ENCODE data around the gene LOX. TPM values are rescaled to one million over a fixed set of nuclear protein-coding genes. Genes with fewer than 3 reads are reported as not detected.

Gene LOX
- total and polyA plus RNA-seq, 9 of the 15 experiments (the other 6 are each of a cell fraction or from before 2014, with no cell fraction given): 0.06 to 0.09 TPM; not detected in 7

DNA sequence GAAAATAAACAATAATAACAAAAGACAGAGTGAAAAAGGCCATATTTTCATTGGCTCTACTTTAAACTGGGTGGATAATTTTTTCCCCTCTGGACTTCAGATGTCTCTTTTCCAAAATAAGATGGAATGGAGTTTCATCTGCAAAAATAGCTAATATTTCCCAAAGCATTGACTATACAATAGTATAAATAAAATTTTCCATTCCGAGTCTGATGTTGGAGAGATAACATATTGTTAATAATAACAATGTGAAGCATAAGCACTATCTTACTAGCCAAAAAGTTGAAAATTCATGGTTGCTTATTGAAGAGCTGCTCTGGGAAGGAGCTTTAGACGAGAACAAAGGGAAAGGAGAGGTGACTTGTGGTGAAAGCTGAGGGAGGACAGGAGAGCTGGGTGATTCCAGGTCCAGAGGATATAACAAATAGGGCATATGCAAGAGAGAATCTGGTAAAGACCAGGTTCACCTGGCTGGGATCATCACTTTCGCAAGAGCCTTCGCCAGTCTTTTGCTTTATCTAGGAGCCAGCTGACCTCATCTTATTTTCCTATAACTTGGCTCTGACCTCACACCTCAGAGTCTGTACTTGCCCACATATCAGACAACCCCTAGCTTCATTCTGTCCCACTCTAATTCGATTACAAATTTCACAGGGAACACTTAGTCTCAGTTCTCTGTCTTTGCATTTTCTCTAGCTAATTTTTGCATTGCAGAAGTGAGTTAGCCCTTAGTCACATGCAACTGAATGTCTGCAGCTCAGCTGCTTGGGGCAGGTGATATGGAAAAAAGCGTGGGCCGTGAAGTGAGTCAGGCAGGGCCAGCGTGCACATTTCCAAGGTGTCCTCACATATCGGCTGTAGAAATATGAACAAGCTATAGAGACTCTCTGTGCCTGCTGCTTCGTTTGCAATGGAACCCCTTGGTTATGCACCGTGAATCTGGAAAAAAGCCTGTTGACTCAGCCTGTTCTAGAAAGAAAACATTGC, 43.7 kb upstream of the LOX start (continued):
- TF ChIP-seq, protein P1, sequence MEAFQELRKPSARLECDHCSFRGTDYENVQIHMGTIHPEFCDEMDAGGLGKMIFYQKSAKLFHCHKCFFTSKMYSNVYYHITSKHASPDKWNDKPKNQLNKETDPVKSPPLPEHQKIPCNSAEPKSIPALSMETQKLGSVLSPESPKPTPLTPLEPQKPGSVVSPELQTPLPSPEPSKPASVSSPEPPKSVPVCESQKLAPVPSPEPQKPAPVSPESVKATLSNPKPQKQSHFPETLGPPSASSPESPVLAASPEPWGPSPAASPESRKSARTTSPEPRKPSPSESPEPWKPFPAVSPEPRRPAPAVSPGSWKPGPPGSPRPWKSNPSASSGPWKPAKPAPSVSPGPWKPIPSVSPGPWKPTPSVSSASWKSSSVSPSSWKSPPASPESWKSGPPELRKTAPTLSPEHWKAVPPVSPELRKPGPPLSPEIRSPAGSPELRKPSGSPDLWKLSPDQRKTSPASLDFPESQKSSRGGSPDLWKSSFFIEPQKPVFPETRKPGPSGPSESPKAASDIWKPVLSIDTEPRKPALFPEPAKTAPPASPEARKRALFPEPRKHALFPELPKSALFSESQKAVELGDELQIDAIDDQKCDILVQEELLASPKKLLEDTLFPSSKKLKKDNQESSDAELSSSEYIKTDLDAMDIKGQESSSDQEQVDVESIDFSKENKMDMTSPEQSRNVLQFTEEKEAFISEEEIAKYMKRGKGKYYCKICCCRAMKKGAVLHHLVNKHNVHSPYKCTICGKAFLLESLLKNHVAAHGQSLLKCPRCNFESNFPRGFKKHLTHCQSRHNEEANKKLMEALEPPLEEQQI (IDR thresholded peaks at IDR 0.05): no peak
- TF ChIP-seq SMC3 (conservative IDR thresholded peaks at IDR 0.05; ENCODE audit: insufficient read depth, low read depth, low read length): no peak
- TF ChIP-seq, protein P2, sequence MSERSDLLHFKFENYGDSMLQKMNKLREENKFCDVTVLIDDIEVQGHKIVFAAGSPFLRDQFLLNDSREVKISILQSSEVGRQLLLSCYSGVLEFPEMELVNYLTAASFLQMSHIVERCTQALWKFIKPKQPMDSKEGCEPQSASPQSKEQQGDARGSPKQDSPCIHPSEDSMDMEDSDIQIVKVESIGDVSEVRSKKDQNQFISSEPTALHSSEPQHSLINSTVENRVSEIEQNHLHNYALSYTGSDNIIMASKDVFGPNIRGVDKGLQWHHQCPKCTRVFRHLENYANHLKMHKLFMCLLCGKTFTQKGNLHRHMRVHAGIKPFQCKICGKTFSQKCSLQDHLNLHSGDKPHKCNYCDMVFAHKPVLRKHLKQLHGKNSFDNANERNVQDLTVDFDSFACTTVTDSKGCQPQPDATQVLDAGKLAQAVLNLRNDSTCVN (CRISPR knock-in tag; IDR thresholded peaks at IDR 0.05): no peak
- TF ChIP-seq, protein P3, sequence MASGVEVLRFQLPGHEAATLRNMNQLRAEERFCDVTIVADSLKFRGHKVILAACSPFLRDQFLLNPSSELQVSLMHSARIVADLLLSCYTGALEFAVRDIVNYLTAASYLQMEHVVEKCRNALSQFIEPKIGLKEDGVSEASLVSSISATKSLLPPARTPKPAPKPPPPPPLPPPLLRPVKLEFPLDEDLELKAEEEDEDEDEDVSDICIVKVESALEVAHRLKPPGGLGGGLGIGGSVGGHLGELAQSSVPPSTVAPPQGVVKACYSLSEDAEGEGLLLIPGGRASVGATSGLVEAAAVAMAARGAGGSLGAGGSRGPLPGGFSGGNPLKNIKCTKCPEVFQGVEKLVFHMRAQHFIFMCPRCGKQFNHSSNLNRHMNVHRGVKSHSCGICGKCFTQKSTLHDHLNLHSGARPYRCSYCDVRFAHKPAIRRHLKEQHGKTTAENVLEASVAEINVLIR (CRISPR knock-in tag; IDR thresholded peaks at IDR 0.05): no peak
- peak; percentile 43; the same call in 1 of the 2 replicates for TF ChIP-seq CREB1 (IDR thresholded peaks at IDR 0.05)
- TF ChIP-seq CREB1 (CRISPR knock-in tag; IDR thresholded peaks at IDR 0.05): no peak
- TF ChIP-seq, protein P4, sequence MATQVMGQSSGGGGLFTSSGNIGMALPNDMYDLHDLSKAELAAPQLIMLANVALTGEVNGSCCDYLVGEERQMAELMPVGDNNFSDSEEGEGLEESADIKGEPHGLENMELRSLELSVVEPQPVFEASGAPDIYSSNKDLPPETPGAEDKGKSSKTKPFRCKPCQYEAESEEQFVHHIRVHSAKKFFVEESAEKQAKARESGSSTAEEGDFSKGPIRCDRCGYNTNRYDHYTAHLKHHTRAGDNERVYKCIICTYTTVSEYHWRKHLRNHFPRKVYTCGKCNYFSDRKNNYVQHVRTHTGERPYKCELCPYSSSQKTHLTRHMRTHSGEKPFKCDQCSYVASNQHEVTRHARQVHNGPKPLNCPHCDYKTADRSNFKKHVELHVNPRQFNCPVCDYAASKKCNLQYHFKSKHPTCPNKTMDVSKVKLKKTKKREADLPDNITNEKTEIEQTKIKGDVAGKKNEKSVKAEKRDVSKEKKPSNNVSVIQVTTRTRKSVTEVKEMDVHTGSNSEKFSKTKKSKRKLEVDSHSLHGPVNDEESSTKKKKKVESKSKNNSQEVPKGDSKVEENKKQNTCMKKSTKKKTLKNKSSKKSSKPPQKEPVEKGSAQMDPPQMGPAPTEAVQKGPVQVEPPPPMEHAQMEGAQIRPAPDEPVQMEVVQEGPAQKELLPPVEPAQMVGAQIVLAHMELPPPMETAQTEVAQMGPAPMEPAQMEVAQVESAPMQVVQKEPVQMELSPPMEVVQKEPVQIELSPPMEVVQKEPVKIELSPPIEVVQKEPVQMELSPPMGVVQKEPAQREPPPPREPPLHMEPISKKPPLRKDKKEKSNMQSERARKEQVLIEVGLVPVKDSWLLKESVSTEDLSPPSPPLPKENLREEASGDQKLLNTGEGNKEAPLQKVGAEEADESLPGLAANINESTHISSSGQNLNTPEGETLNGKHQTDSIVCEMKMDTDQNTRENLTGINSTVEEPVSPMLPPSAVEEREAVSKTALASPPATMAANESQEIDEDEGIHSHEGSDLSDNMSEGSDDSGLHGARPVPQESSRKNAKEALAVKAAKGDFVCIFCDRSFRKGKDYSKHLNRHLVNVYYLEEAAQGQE (IDR thresholded peaks at IDR 0.05; ENCODE audit: borderline replicate concordance): no peak
- TF ChIP-seq, protein P4 (CRISPR knock-in tag; IDR thresholded peaks at IDR 0.05; ENCODE audit: low read depth): no peak
- TF ChIP-seq E2F3 (CRISPR knock-in tag; IDR thresholded peaks at IDR 0.05): no peak
- TF ChIP-seq, protein P5, sequence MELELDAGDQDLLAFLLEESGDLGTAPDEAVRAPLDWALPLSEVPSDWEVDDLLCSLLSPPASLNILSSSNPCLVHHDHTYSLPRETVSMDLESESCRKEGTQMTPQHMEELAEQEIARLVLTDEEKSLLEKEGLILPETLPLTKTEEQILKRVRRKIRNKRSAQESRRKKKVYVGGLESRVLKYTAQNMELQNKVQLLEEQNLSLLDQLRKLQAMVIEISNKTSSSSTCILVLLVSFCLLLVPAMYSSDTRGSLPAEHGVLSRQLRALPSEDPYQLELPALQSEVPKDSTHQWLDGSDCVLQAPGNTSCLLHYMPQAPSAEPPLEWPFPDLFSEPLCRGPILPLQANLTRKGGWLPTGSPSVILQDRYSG (tag; conservative IDR thresholded peaks at IDR 0.05; ENCODE audit: low read depth): no peak
- no peak for TF ChIP-seq MAFG (tag; conservative IDR thresholded peaks at IDR 0.05)
- TF ChIP-seq RBM39 (optimal IDR thresholded peaks at IDR 0.05; ENCODE audit: low read depth, low read length): no peak
- TF ChIP-seq ZNF668 (CRISPR knock-in tag; IDR thresholded peaks at IDR 0.05): no peak

Measured in K562 (cell line).